GM19397 (cell line): ENCODE data around the gene ARHGEF37.
"Not testable (repeated sequence)": the region's sequence is repeated elsewhere in the genome, so short reads cannot be mapped to it uniquely, and the experiment has no call there.

Experiments
- ATAC-seq: cut with Tn5 transposase; IDR thresholded peaks from one replicate; pipeline ENCODE4 v1.9.1; 2021; ENCODE audit warnings: mild to moderate bottlenecking, moderate library complexity; ENCODE audit not compliant: unreplicated experiment

Gene ARHGEF37

DNA sequence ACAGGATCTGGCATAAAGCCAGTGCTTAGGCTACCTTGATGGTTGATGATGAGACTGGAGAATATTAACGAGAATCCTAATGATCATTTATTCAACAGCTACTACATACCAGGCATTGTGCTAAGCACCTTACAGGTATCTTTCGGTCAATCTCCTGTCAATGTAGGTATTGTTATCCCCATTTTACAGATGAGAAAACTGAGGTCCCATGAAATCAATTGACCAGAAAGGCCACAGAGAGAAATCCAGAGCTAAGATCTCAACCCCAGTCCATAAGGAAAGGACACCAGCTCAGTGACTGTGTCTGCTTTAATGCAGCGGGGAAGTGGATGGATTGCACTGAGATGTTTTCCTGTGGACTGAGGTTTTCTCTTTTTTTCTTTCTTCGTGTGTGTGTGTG, 63.3 kb downstream of the ARHGEF37 start:
- ATAC-seq: no peak

DNA sequence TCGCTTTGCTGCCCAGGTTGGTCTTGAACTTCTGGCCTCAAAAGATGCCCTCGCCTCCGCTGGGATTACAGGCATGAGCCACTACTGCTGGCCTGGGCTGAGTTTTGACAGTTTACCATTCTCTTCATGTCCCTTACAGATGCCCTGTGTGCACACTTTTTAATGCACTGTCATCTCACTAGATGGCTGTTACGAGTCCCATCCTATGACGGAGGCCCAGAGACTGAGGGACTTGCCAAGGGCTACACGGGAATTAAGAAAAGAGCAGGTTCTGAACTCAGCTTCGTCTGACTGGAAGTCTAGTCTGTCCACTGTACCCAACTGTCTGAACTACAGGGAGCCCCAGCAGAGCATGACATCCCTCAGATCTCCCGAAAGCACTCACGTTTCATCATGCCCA, 63.9 kb downstream of the ARHGEF37 start:
- ATAC-seq: no peak

DNA sequence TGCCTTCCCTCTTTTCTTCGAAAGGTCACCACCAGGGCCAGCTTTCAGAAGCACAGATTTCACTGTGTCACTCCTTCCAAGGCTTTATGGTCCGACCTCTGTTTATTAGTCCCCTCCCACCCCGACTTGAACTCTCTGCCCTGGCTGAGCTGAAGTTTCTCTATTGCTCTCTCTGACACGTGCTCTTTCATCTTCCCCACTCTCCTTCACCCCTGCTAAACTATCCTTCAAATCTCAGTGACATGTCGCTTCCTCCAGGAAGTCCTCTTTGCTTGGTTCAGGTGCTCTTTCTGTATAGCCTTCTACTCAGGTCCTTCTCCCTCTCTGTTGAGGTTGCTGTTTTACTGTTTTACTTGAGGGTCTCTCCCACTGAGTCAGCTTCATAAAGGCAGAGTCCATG, 64.4 kb downstream of the ARHGEF37 start:
- ATAC-seq: no peak

DNA sequence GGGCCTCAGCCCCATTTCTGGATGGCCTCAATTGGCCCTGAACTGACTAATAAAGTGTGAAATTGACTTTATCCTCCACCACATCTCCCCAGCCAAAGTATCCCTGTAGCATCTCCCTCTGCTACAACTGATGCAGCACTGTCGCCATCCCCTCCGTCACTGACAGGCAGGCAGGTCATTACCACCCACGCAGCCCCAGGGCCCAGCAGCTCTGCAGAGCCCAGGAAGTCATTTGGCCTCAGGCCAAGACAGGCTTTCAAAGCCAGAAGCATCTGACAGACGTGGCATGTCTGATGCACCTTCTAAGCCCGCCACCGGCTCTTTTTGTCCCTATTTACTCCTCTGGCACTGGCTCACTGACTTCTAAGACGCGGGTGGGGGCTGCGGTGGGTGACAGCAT, 65.3 kb downstream of the ARHGEF37 start:
- ATAC-seq: no peak

- ATAC-seq: no peak
Measured at GRCh38 chr5:149647334-149647733, 66.0 kb downstream of the ARHGEF37 start.

- not testable (repeated sequence) for ATAC-seq
Measured at GRCh38 chr5:149648464-149649393, 67.4 kb downstream of the ARHGEF37 start.

DNA sequence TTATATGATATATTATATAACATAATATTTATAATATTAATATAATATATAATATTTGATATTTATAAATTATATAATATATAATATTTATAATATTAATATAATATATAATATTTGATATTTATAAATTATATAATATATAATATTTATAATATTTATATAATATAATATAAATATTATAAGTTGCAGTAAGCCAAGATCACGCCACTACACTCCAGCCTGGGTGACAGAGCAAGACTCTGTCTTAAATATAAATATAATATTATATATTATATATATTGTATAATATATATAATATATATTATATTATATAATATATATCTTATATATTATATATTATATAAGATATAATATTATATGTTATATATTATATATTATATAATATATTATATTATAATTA, 68.4 kb downstream of the ARHGEF37 start:
- not testable (repeated sequence) for ATAC-seq

GRCh38 chr5:149651686-149652085, 70.4 kb downstream of the ARHGEF37 start:
- ATAC-seq: no peak

GRCh38 chr5:149652697-149653096, 71.4 kb downstream of the ARHGEF37 start:
- ATAC-seq: no peak

DNA sequence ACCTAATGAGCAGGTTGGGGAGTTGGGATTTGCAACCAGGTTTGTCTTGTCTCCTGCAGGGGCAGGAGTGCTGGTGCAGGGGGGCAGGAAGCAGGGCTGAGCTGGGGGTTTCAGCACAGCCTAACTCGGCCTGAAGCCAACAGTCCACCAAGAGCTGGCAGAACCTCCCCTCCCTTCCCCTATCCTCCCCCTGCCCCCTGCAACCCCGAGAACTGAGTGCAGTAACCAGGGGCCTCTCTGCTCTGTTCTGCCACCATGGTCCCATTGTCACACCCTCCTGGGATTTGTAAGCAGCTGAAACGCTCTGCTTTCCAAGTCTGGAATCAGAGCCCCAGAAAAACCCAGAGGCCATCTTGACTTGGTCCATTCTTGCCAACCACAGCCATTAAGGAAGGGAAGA, 72.9 kb downstream of the ARHGEF37 start:
- no peak for ATAC-seq

DNA sequence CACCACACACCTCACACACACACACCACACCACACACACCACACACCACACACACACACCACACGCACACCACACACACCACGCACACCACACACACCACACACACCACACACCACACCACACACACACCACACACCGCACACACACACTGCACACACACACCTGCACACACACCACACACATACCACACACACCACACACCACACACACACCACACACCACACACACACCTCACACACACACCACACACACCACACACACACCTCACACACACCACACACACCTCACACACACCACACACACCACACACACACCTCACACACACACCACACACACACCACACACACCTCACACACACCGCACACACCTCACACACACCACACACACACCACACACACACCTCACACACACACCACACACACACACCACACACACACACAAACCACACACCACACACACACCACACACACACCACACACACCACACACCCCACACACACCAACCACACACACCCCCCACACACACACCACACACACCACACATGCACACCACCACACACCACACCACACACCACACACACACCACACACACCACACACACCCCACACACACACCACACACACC, 73.7 kb downstream of the ARHGEF37 start:
- ATAC-seq: no peak

DNA sequence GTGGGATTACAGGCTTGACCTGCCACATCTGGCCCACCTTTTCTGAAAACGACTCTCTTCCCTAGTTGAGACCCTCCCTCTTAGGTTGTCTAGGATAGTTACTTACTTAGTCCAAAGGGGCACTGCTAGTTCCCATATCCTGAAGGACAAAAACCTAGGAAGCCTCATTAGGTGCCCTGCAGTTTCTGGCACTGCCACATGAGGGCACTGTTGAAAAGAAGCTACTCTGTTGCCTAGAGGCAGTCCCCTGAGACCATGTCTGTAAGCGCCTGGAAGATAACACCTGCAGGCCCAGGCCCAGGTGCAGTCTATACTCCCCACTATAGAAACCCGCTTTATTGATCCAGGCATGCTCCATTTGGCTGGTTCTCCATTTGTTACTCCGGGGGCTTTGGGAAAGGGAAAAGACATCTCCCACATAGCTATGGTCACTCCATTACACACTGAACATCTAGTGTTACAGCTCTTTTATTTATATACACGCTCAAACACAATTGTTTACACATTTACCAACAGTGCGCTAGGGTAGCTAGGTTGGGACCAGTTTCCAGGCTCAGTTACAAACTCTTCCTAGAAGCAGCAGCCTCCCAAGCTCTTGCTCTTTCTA, 75.4 kb downstream of the ARHGEF37 start:
- no peak for ATAC-seq

DNA sequence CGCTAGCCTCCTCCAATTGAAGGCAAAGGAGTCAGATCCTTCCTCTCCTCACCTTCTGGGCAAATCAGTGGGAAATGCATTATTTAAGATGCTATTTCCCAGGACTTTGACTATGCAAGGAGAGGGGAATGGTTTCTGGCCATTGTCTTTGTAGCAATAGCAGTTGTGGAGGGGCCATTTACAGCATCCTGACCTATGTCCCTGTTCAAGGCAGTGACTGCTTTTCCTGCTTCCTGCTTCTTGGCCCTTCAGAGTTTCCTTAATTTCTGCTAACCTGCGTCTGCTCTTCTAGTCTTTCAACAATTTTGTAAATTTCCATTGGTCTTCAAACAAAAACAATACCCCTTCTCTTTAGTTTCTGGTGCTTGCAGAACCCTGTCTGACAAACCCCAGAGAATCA, 76.0 kb downstream of the ARHGEF37 start:
- no peak for ATAC-seq

DNA sequence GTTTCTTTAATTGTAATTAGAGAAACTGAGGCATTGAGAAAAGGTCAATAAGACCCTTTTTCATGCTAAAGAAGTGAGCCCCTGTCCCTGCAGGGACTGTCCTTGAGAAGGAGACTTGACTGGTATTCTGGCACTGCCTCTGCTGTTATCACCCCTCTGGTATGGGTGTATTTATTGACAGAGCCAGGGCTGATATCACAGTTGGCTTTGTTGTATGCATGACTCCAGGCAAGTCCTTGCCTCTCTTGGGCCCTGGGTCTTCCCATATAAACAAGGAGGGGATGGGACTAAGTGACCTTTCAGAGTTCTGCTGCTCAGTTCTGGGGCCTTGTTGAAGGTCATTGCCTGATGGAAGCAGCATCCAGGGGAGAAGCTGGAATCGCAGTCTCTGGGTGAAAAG, 77.0 kb downstream of the ARHGEF37 start:
- ATAC-seq: no peak

DNA sequence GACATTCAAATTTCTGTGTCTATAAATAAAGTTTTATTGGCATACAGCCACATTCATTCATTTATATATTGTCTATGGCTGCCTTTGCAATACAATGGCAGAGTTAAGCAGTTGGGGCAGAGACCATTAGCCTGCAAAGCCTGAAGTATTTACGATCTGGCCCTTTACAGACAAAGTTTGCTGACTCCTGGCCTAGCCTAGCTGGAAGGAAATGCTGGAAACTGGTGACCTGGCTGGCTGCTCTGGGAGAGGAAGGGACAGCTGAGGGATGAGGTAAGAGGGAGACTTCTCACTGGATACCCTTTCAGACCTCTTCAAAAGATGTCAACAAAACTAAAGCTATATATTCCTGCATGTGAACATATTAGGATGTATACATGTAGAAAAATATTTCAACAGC, 82.8 kb downstream of the ARHGEF37 start:
- no peak for ATAC-seq

DNA sequence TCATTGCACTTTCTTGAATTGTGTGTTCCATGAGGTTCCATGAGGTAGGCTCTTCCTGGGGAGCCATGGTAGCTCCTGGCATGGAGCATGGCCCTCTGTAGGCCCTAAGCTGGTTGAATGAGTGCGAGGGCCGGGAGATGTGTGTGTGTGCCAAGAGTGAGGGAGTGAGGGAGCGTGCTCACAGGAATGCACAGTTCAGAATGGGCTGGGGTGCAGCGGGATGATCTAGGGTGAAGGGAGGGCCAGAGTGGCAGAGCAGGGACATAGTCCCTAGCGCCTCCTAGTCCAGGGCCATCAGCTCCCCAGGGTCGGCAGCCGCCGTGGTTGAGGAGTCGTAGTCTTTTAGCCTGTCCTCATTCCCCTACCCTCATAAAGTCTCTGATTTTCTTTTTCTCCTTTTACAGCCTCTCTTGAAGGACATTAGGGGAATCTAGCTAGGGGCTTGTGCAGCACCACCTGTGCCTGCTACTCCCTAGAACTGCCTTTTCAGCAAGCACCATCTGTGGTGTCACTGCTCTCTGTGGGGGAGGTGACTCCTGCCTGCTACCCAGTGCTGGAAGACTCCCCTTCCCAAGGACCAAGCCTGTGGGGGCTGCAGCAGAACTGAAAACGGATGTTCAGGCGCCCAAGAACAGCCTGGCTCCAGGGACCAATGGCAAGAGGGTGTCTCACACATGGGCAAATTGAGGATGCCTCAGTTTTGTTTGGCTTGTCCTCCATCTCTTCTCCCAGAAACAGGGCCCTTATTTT, 83.5 kb downstream of the ARHGEF37 start:
- ATAC-seq: no peak

DNA sequence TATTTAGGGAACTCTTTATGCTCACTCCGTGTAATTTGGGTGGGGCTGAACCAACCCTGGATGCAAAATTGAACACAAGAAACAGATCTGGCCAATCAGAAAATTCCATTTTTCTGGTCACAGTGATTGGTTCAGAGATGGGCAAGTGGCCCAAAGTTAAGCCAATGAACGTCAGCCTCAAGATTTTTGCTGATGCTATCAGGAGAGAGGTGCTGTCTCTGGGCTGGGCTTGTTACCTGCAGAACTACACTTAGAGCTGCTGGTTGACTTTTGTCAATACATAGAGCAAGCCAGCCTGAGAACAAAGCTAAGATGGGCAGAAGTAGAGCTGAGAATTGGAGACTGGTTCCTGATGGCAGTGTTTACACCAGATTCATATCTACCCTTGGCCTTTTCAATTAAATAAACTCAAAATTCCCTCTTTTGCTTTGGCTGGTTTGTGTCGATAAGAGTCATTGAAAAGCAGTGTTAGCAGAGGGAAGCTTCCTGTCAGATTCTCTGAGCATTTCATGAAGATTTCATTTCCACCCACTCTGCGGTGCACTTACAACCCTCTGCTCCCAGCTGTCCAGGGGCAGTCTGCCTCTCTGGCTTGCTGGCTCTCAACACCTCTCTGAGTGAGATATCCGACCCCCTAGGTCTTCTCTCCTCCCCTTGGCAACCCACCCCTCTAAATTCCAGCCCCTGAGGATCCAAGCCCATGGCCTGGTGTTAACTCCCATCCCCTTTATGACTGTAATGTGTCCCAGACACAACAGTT, 84.3 kb downstream of the ARHGEF37 start:
- ATAC-seq: no peak

DNA sequence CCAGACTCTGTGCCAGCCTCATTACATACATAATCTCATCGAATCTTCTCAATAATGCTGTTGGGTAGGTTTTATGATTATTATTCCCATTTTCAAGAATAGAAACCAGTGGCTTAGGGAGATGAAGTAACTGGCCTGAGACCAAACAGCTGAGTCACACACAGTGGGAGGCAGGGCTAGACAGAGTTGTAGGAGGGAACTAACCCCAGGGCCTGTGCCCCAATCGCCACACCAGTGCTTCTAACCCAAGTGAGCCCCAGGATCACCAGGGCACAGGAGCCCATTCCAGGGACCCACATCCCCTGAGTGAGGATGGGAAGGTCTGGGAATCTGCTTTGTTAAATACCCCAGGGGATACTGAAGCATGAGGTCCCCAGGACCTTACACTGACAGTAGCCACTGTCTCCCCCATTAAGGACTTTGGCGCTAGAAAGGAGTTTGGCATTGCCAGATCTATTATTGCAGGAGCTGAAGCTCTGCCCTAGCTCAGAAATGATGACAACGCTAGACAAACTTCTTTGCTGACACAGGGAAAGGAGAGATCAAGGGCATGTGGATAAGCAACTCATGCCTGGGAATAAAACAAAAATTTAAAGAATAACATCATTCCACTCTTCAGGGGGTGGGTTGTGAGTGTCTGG, 85.0 kb downstream of the ARHGEF37 start:
- ATAC-seq: no peak

GRCh38 chr5:149667084-149667828, 86.0 kb downstream of the ARHGEF37 start:
- no peak for ATAC-seq
